Measurements from ENCODE around the gene PLEKHG3.
"Not testable (repeated sequence)": the region's sequence is repeated elsewhere in the genome, so short reads cannot be mapped to it uniquely, and the experiment has no call there.

PLEKHG3 gene

DNA sequence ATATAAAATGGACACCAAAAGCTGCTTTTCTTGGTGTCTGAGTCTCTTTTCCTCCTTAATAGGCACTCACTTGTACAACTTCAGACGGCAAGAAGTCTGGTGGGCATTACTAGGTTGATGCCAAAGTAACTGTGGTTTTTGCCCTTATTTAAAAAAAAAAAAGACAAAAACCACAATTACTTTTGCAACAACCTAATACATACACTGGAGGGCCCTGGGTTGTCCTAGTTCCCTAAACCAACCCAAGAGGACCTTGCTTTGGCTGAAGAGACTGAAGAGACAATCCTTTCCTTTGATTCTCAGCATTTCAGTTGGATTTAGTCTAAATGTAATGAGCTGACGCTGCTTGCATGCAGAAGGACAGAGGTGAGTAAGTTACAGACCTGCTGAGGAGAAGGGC lies 16.2 kb upstream of the PLEKHG3 start:
- FAIRE-seq, result no peak
- DNase-seq (ENCODE audit: low spot score), result no peak

DNA sequence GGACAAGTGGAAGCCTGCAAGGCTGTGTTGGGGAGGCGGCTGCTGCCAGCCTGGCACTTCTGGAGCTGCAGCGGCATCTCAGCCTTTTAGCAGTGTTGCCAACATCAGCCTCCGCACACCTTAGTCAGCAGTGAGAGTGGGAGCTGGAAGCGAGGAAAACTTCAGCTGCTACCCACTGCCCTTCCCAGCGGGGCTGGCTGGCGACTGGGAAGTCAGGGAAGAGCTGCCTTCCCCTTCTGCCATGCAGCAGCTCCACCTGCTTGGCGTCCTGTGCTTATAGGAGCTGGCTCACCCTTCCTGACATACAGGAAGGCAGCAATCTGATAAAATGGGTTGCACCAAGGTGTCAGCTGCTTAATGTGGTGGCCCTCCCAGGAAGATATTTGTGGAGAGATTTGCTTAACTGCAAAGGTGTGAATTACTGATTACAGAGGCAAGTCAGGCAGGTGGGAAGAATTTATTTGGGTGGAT lies 15.4 kb upstream of the PLEKHG3 start:
- DNase-seq (ENCODE audit: low spot score) (no peak), FAIRE-seq (no peak)

DNA sequence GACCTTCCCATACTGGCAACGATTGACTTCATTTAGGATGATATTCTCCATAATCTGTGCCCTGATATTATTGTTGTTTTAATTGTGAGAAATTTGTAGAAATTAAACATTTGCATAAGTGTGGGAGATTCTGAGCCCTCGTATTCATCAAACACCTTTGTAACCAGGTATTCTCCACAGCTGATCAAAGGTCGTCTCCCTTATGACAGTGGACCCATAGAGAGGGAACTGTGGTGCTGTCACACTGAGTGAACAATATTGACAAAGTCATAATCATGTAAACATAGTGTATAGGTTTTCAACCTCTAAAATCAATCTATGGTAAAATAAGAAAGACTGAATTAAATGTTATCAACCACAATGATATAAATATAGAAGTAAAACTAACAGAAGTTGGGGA lies 14.9 kb upstream of the PLEKHG3 start:
- FAIRE-seq, result no peak
- DNase-seq (ENCODE audit: low spot score), result no peak

DNA sequence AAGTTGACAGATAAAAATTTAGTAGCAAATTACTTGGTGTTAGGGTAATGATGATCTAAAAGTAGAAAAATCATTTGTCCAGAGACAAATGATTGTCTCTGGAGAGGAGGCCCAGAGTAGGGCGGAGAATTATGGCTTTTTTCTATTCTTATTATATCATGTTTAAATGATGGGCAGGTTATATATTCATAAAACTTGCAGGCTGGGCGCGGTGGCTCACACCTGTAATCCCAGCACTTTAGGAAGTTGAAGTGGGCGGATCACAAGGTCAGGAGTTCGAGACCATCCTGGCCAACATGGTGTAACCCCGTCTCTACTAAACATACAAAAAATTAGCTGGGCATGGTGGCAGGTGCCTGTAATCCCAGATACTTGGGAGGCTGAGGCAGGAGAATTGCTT lies 13.6 kb upstream of the PLEKHG3 start:
- not testable (repeated sequence) for DNase-seq (ENCODE audit: low spot score); FAIRE-seq

DNA sequence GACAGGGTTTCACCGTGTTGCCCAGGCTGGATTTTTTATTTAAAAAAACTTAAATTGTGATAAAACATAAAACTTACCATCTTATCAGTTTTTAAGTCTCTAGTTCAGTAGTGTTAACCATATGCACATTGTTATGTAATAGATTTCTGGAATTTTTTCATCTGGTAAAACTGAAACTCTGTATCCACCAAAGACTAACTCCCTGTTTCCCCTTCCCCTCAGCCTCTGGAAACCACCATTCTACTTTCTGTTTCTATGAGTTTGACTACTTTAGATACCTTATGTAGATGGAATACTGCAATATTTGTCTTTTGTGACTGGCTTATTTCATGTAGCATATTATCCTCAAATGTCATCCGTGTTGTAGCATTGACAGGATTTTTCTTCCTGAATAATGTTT lies 12.8 kb upstream of the PLEKHG3 start:
- no peak for FAIRE-seq
- no peak for DNase-seq (ENCODE audit: low spot score)

DNA sequence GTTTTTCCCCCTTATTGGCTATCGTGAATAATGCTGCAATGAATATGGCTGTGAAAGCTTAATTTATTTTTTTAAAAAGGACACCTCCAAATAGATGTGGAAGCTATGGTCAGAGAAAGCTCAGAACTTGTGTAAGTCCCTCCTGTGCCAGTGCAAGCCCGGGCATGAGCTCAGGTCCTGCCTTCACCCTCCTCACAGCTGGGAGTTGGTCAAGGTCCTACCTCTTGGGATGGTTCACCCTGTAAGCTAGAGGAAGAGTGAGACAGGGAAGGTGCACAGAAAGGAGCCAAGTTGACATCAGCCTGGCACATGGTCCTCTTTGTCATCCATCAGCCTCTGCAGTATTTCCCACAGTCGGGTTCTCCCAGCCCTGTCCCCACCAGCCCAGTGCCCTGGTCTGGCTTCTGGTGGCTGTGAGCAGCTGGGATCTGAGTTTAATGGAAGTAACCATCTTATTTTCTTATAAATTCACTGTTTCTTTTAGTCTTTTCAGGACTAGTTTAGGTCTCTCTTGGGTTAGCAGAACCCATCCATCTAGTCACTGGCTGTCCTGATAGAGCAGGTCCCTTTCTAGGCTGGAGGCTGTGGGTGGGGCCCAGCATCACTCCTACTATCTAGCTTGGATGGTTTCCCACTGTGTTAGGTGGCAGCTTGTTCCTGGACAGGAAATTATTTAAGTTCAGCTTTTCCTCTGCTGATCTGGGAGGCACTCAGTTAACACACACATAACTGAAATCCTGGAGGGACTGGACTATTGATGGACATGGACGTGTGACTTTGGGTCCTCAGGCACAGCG lies 11.8 kb upstream of the PLEKHG3 start:
- FAIRE-seq, result no peak
- DNase-seq (ENCODE audit: low spot score), result no peak

DNA sequence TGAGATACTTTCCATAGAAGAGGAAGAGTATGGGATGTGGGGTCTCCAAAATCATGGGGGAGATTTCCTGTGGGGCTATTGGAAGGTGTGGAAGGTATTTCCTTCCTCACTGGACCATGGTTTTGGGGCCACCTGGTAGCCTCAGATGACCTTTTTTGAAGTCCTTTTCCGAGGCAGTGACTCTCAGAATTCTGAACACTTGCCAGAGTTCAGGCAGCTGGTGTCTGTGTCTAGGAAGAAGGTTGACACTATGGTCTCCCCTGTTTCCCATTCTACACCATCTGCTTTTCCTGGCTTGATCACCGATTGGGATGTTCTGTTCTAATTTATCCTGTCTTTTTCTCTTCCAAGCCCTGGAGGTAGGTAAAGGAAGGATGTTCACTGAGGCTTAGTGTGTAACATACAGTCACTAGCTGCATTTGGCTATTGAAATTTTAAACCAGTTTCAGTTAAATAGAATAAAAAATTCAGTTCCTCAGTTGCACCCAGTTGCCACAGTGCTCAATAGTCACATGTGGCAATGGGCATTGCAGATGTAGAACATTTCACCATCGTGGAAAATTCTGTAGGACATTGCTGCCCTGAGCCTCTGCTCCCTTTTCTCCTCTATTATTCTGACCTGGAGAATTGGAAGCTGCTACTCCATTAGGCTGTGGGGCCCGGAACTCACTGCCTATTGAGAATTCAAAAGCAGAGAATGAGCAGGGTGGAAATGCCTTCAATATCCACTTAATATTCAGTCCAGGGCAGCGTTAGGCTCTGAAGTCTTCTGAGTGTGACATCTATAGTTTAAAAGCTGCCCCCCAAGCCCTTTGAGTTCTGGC lies 11.0 kb upstream of the PLEKHG3 start:
- DNase-seq (ENCODE audit: low spot score) (no peak), FAIRE-seq (no peak)

DNA sequence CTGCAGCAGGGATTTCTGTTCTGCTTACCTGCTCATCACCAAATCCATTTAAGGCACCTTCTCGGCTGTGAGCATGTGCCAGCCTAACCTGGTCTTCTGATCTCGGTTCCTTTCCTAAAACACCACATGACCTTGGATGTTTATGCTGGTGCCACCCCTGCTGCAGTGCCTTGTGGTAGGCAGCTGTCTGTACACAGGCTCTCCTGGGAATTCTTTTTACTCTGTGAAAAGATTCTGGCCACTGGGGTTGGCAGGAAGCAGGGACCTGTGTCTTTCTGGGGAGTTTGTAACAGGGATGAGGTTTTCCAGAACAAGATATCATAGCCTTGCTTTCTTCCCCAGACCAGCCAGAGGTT lies 10.4 kb upstream of the PLEKHG3 start:
- DNase-seq (ENCODE audit: low spot score) (no peak), FAIRE-seq (no peak)

DNA sequence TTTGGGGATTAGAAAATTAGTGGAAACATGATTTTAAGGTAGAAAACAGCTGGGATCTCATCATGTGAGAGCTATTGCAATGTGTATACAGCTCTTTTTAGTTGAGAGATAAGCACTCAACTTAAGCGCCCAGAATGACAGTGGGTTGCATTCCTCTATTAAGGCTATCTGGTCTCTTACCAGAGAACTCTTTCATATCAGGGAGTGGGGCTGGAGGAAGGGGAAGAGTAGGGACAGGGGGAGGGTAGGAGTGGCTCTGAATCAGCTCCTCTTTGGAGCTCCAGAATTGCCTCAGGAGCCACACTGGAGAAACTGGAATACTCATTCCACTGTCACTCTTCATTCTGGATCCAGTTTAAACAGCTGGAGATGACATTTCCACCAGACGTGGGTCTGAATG lies 9.2 kb upstream of the PLEKHG3 start:
- no peak for FAIRE-seq
- DNase-seq (ENCODE audit: low spot score), result no peak

DNA sequence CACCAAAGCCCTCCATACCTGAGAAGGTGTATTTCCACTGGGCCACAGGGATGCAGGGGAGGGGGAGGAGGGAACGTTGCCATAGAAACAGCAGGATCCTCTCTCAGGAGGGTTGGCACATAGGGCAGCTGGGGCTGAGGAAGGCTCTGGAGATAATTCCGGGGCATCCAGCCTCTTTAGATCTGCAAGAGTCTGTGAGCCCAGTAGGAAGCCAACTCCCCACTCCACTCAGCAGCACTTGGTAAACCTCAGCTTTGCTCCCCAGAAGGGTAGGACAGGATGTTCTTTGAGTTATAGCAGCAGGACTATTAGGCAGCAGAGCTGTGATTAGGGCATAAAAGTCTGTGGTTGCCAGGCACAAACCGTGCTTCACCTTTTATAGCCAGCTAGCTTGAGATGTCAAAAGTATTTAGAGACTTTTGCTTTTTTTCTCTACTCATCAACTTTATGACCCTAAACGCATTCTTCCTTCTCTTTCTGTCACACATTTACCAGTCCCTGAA lies 7.8 kb upstream of the PLEKHG3 start:
- no peak for FAIRE-seq

DNA sequence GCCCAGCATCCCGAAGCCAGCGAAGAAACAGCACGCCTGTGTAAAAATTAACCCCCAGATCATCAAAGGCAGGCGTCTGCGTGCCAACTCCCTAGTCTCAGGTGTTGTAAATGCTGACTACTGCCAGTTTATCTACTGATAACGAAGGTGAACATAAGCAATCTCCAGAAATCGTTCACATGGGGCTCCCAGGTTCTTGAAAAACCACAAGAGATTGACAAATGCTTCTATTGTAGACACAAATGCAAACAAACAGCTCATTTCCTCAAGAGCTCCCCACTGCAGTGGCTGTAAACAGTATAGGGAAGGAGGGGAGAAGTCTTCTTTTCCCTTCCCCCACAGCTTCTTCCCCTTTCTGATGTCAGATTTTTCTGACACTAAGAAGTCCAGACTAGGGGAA lies 5.3 kb upstream of the PLEKHG3 start:
- no peak for FAIRE-seq

More for the DNA sequence above, 7.8 kb upstream of the PLEKHG3 start:
- DNase-seq (ENCODE audit: low spot score), result no peak

DNA sequence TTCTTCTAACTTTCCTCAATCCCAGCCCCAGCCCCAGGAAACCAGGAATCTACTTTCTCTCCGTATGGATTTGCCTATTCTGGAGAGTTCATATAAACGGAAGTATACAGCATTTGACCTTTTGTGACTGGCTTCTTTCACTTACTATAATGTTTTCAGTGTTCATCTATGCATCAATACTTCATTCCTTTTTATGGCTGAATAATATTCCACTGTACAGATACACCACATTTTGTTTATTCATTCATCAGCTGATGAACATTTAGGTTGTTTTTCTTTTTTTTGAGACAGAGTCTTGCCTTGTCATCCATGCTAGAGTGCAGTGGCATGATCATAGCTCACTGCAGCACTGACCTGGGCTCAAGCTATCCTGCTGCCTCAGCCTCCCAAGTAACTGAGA lies 3.9 kb upstream of the PLEKHG3 start:
- FAIRE-seq, result no peak
- no peak for DNase-seq (ENCODE audit: low spot score)

More for the DNA sequence above, 5.3 kb upstream of the PLEKHG3 start:
- DNase-seq (ENCODE audit: low spot score), result no peak

DNA sequence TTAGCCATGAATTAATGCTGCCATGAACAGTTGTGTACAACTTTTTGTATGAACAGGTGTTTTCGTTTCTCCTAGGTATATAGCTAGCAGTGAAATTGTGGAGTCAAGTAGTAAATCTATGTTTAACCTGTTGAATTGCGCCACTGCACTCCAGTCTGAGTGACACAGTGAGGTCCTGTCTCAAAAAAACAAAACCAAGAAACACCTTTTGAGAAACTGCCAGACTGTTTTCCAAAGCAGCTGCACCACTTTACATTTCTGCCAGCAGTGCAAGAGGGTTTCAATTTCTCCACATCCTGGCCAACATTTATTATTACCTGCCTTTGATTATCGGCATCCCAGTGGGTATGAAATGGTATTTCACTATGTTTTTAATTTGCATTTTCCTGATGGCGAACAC lies 3.3 kb upstream of the PLEKHG3 start:
- DNase-seq (ENCODE audit: low spot score), result no peak
- FAIRE-seq, result no peak

DNA sequence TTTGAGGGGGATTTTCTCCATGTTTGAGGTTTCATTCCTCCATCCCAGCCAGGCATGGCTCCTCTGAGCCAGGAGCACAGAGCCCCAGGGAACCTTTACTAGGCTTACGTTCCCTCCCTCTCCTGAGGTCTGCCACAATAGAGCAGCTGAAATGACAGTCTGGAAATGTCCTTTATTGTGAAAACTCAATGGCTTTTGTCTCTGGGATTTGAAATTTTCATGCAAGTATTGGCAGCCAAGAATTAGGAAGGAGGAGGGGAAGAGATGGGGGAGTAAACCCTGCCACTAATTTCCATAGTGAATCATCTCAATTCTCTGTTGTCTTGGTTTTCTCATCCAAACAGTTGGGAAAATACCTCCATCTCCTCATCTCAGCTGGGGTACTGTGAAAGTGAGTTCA lies 2.6 kb upstream of the PLEKHG3 start:
- FAIRE-seq (no peak), DNase-seq (ENCODE audit: low spot score) (no peak)

DNA sequence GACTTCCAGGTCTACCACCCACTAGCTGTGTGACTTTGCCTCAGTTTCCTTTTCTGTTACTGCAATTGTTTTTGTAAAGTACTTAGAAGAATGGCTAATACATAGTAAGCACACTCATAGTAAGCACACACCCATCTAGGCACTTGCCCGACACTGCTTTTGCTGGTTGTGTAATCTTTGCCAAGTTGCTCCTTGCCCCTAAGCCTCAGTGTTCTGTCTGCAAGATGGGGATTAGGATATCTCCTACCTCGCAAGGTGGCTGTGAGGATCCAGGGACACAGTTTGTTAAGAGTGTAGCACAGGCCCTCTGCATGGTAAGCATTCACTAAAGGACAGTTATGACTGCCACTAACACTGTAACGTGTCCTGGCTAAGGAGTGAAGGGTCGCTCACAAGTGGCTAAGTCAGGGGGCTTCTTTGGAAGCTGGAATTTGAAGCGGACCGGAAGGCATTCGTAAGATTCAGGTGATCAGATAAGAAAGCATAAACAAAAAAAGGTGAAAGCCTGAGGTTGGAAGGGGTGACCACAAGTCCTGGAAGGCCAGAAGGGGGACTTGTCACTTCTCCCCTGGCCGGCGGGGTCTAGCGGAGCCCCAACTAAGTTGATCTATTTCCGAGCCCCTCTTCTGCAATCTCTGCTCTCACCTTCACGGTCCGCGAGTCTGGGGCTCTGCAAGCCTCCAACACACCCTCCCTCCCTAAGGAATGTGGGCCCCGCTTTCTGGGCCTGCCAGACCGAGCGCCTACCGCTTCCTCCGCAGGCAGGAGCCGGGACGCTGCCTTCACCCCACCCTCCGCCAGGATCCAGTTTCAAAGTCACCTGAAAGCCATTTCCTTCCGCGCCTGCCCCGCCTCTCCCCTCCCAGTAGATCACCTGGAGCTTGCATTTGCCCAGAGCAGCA lies 1.5 kb upstream of the PLEKHG3 start:
- FAIRE-seq, result no peak
- DNase-seq (ENCODE audit: low spot score), result no peak

DNA sequence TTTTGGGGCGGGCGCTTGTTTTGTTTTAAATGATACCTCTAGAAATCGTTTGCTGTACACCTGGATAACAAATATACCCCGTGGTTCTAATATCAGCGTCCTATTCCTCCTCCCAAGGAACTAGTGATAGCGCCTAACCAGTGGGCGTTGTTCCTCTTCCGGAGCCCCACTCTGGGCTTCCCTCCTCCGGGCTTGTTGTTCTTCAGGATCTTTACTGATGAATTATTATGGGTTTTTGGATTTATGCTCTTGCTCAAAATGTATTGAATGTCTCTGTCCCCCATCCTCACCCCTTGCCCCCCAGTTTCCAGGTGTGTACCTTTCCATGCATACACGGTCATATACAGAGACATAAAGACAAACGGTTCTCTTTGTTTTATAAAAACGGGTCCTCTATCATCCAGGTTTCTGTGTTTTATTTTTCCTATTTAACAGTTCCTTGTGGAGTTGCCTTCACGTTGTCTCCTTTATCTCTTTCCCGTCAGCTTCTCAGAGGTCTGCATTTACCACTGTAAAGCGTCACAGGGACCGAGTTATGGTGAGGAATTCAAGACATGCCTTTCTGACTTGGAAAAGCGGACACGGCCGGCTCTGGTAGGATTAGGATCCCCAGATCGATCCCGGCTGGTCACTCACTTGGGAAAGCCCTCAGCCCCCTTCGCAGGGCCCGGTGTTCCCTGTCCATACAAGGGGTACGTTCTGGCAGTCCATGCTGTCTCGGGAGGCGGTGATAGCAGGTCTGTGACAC lies 655 bp upstream of the PLEKHG3 start:
- no peak for FAIRE-seq
- DNase-seq (ENCODE audit: low spot score), result no peak

DNA sequence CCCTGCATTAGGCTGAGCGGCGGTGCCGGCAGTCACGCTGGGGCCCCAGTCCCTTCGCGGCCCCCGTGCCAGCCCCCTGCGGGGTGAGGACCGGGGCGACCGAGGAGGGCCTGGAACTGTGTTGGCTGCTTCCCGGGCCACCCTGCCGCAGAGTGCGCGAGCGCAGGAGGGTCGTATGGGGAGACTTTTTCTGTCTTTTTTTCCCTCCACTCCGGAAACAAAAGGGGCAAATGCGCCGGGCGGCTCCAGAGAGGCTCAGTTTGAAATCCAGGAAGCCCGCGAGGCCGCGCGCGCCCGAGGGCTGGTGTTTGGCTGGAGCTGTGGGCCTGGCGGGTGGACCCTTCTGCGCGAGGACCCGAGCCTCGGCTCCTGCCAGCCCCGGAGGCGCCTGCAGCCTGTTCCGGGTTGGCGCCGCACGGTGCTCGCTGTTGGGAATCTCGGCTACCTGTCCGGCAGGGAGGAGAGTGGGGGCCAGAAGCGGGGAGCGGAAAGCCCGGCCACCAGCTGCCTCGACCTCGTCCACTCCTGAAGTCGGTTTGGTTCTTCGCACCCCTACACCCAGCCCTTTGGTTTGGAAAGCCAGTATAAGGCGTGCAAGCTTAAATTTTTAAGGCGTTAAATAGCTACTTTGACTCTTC lies 638 bp downstream of the PLEKHG3 start:
- FAIRE-seq, result no peak
- DNase-seq (ENCODE audit: low spot score), result no peak

DNA sequence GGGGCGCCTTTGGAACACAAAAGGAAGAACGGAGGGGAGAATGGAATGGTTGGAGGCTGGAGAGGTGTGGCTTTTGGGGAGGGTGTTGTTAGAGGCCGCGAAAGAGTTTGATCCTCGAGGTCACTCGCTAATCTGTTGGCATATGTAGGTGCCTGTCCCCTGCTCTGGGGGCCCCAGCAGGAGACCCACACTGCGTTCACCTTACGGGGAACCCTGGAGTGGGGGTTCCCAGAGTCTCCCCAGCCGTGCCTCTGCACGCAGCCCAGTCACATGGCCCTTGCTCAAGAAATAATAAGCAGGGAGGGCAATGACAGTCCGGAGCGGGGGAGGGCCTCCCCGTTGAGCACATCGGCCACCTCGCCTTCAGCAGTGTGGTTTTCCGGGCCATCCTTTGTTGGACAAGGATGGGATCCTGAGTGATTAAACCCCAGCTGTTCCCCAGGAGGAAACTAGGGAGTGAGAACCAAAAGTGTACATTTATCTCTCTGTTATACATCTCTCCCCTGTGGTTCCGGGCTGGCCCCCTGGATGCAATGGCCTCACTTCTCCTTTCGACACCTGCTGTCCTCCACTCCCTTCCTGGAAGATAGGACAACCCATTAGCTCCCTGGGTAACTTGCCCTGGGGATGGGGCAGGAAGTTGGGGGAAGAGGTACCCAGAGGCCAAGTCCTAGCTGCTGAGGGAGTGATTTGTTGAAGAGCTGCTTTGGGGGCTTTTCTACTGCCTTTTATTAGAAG lies 1.3 kb downstream of the PLEKHG3 start:
- no peak for FAIRE-seq

DNA sequence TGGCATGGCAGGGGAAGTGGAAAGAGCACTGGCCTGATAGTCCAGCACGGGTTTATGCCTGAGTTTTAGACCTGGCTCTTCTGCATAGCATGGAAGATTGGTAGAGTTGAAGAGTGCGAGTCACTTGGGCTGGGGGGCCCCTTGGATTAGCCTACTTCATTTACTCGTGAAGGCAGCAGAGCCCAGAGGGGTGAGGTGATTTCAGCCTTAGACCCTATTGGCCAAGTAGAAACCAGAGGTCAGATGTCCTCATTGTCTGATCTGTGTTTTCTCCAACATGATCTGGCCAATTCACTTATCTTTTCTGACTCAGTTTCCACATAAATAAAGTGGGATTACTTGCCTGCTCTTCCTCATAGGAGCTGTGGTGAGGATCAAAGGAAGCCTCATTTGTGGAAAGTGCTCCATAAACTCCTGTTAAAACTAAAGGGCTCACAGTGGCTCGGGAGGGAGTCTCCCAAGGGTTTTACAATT lies 1.9 kb downstream of the PLEKHG3 start:
- no peak for DNase-seq (ENCODE audit: low spot score)
- FAIRE-seq, result no peak

More for the DNA sequence above, 1.3 kb downstream of the PLEKHG3 start:
- DNase-seq (ENCODE audit: low spot score), result no peak

Data from RCC 7860 (cell line).